Erythroblast (primary cell): ENCODE results near the gene MAP3K21.

Experiments
- DNase-seq, 2 experiments: peaks; one replicate each; lab custom pipeline; 2025; lab: John Stamatoyannopoulos, UW
- GATA1 ChIP-seq: IDR thresholded peaks from 2 replicates; pipeline ENCODE4 v1.6.1; 2011; ENCODE audit warnings: low read depth, mild to moderate bottlenecking, control low read depth, low read length, moderate library complexity
- POLR2A ChIP-seq: IDR thresholded peaks from 2 replicates; pipeline ENCODE4 v1.6.1; 2011; ENCODE audit warnings: mild to moderate bottlenecking, low read length

MAP3K21 gene

DNA sequence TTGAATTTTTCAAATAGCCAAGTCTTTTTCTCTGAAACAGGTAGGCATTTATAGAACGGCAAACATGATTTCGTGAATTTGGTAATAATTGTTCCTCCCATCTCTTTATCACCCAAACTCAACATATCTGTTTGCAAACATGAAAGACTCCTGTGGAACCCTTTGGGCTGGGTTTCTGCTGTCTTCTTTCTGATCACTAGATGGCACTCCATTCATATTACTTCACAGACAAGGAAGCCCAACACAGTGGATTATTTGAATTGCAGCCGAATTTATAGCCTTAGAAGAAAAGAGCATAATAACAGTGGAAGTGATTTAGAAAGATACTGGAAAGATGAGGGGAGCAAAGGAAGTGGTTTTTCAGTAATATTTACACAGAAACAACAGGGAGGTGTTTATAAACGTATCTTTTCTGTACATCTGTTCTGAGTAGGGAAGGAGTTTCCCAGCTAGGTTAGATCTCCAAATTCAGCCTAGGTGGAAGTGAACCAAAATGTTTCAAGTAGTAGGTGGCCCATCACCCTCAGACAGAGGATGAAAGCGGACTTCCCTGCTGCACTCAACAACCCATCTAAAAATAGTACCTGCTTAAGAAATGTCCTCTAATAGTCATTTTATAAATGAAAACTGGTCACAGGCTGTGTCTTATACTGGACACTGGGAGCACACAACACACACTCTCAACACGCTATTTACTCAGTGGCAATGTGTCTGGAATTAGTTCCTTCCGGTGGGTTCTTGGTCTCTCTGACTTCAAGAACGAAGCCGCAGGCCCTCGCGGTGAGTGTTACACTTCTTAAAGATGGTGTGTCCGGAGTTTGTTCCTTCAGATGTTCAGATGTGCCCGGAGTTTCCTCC is 67.6 kb downstream of the MAP3K21 start:
- no peak for TF ChIP-seq POLR2A
- TF ChIP-seq GATA1, result no peak
- DNase-seq, result peak; percentile 23 to 53

DNA sequence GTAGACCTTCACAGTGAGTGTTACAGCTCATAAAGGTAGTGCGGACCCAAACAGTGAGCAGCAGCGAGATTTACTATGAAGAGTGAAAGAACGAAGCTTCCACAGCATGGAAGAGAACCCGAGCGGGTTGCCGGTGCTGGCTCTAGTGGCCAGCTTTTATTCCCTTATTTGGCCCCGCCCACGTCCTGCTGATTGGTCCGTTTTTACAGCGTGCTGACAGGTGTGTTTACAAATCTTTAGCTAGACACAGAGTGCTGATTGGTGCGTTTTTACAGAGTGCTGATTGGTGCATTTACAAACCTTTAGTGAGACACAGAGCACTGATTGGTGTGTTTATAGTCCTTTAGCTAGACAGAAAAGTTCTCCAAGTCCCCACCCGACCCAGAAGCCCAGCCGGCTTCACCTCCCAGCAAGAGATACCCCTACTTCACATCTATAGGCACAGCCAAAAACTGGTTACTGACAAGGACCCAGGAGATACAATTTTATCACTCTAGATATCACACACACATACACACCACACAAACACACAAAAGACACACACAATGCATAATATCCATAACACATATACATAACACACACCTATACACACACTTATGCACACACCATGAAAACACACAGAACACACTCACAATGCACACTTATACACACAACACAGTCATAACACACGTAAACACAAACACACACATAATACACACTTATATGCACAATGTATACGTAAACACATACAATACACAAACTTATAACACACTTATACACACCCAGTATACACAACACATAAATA is 68.5 kb downstream of the MAP3K21 start:
- no peak for DNase-seq
- TF ChIP-seq POLR2A, result no peak
- TF ChIP-seq GATA1, result no peak

DNA sequence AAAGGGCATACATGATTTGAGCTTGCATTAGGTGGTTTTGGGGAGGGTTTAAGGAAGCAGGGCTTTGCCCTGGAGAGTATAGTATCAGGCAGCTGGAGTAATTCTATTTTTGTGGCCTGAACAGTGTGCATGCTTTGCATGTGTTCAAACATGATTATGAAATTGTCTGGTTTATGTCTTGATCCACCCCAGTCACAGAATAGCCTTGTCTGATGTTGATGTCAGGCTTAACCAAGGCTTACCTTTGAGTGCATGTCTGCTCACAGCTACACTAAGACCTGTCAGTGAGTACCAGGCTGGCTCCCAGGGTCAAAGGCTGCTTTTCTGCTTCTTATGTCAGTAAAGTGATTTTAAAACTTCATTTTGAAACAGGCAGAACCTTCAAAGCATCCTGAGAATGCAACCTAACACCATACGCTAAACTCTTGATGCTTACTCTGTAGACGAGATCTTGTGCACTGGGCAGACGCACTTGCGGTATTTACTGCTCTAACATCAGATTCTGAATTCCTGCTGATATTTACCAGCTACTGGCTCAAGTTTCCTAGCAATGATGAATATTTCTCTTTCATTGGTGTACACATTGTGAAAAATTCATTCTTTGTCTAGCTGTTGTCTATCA is 78.9 kb downstream of the MAP3K21 start:
- no peak for TF ChIP-seq POLR2A
- no peak for TF ChIP-seq GATA1
- DNase-seq, result no peak

DNA sequence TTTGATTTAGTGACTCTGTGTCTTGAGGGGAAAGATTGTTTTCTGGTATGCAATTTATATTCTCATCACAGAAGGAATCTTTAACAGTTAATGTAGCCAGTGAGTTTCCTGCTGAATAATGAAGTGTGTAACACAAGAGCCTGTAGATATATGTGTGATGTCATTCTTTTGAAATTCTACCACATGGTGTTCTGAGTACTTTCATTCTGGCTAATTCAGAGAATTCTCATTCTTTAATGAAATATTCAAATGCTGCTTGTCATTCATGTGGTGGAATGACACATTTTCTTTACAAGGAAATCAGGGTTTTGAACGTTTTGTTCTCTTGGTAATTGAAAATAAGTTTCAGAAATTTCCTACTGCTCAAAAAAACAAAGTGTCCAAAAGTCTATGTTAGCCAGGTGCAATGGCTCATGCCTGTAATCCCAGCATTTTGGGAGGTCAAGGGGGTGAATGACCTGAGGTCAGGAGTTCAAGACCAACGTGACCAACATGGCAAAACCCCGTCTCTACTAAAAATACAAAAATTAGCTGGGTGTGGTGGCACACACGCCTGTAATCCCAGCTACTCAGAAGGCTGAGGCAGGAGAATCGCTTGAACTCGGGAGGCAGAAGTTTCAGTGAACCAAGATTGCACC is 79.6 kb downstream of the MAP3K21 start:
- no peak for DNase-seq
- TF ChIP-seq GATA1 (no peak), POLR2A (no peak)

DNA sequence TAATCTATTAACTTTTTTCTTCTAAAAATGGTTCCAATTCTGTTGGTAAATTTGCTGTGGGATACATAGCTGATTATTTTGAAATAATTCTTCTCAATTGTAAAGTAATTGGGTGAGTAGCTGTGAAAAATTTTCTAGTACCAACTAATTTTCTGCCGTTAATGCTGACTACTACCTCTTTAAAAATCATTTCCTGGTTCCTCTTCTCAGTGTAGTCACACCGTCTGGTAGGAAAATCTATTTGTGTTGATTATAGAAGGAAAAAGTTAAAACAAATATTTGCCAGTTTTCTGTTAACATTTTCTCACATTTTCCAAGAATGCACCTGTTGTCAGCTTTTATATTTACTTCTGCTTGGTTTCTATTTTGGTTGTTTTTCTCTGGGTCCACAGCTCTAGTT is 82.0 kb downstream of the MAP3K21 start:
- TF ChIP-seq GATA1, result no peak
- no peak for TF ChIP-seq POLR2A
- no peak for DNase-seq

DNA sequence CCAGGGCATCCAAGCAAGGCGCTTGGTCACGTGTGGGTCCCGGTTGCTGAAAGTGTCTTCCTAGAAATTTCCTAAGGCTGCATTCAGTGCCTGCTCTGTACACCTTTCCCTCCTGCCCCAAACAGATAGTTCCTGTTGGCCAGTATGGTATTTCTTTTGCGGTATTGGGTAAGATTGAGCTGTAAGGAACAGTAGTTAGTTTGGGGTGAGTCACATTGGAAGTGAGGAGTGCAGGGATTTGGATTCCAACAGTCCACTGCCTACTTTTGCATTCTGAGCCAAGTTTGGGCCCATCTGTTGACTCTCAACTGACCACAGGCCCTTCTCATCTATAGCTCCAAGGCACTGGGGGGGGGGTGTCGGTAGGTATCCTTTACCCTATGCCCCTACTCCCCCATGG is 83.4 kb downstream of the MAP3K21 start:
- DNase-seq, result no peak
- TF ChIP-seq GATA1 (no peak), POLR2A (no peak)

DNA sequence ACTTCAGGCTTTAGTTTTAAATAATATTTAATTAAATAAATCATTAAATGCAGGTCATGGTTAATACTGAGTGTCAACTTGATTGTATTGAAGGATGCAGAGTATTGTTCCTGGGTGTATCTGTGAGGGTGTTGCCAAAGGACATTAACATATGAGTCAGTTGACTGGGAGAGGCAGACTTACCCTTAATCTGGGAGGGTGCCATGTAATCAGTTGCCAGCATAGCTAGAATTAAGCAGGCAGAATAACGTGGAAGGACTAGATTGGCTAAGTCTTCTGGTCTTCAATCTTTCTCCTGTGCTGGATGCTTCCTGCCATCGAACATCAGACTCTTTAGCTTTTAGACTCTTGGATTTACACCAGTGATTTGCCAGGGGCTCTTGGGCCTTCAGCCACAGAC is 85.3 kb downstream of the MAP3K21 start:
- TF ChIP-seq POLR2A (no peak), GATA1 (no peak)
- DNase-seq, result no peak

DNA sequence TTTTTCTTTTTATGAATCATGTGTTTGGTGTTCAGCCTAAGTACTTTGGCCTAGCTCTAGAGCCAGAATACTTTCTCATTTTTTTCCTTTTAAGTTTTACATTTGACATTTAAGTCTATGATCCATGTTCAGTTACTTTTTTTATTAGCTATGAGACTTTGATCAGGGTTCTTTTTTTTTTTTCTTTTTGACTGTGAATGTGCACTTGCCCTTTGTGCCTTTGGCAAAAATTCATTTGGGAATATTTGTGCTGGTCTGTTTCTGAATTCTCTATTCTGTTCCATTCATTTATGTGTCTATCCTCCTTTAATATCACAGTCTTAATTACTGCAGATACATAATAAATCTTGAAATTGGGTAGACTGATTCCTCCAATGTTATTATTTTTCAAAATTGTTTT is 93.8 kb downstream of the MAP3K21 start:
- no peak for DNase-seq
- TF ChIP-seq GATA1 (no peak), POLR2A (no peak)

DNA sequence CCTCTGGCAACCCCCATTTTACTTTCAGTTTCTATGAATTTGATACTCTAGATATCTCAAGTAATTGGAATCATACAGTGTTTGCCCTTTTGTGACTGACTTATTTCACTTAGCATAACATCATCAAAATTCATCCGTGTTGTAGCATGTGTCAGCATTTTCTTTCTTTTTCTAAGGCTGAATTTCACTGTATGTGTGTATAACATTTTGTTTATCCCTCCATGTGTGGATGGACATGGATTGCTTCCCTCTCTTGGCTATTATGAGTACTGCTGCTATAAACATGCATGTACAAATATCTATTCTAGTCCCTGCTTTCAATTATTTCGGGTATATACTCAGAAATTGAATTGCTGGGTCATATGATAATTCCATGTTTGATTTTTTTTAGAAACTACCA is 97.3 kb downstream of the MAP3K21 start:
- no peak for DNase-seq

DNA sequence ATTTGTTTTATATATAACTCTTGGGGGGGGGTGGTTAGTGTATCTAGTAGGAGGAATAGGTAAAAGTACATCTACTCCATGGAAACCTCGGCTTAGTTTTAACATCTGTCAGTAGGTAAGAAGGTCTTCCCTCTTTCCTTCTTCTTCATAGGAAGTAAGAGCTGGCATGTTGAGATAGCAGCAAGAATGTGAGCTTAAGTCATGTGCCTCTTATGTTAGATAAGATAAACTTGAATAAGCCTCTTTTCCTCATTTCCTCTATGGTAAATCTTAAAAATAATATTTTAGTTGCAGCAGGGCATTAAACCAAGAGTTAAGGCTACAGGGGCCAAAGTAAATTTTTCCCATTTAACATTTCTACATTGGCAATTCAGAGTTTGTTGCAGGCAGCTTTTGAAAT is 100.4 kb downstream of the MAP3K21 start:
- TF ChIP-seq GATA1 (no peak), POLR2A (no peak)
- no peak for DNase-seq

More for the DNA sequence above, 97.3 kb downstream of the MAP3K21 start:
- no peak for TF ChIP-seq POLR2A
- no peak for TF ChIP-seq GATA1

DNA sequence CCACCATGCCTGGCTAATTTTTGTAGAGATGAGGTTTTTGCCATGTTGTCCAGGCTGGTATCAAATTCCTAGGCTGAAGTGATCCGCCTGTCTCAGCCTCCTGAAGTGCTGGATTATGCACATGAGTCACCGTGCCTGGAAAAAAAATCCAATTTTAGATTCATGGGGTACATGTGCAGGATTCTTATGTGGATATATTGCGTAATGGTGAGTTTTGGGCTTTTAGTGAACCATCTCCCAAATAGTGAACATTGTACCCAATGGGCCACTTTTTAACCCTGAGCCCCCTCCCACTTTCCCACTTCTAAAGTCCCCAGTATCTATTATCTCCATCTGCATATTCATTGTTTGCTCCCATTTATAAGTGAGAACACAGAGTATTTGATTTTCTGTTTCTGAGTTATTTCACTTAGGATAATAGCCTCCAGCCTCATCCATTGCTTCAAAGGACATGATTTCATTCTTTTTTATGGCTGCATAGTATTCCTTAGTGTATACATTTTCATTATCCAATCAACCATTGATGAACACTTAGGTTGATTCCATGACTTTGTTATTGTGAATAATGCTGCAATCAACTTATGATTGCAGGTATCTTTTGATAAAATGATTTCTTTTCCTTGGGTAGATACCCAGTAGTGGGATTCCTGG is 104.4 kb downstream of the MAP3K21 start:
- TF ChIP-seq POLR2A (no peak), GATA1 (no peak)
- no peak for DNase-seq

DNA sequence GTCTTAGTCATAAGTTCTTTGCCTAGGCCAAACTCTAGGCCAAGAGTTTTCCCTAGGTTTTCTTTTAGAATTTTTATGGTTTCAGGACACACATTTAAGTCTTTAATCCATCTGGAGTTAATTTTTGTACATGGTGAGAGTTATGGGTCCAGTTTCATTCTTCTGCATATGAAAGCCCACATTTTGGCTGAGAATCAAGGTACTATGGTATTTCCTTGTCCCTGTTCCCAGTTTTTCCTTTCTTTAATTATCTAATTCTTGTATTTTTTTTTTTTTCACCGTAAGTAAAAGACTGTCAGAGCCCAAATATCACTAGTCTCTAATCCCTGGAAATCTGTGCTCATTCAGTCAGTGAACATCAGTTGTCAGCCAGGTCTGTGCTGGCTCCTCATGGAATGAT is 105.4 kb downstream of the MAP3K21 start:
- no peak for TF ChIP-seq POLR2A
- TF ChIP-seq GATA1, result no peak
- no peak for DNase-seq

DNA sequence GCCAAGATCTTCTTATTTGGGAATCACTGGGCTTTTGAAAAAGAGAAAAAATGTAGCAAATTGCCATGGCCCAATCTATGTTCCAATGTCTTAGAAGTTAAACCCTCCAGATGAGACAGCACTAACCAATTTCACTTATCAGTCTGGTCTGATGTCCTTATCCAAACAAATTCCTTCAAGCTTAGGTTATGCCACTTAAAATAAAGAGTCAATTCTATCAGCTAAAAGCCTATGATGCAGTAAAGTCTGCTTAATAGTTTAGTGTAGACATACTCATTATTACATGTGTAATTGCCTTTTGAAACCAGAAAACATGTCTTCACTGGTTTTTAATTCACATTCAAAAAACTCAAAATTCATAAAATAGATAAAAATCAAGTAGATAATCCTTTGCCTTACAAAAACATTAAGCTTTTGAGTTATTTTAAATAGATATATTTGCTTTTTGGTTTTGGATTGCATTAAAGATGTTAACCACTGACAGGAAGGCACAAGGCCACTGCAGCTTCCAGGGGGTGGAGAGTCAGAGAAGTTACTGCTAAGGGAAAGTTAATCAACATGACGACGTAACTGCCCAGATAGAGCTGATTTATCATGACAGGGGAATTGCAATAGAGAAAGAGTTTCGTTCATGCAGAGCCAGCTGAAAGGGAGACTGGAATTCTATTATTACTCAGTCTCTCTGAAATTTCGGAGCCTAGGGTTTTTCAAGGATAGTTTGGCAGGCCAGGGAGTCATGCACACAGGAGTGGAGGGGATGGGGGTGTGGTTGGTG is 106.1 kb downstream of the MAP3K21 start:
- no peak for DNase-seq
- TF ChIP-seq GATA1 (no peak), POLR2A (no peak)
